Smooth muscle cell of the brain vasculature (primary cell): ENCODE data around the gene ATP9B.
"Not testable (repeated sequence)": the region's sequence is repeated elsewhere in the genome, so short reads cannot be mapped to it uniquely, and the experiment has no call there.

Source experiments
- DNase-seq: peaks from one replicate; pipeline ENCODE4 v3.0.0-alpha.2; 2012; ENCODE audit warnings: low read depth, low spot score

ATP9B gene

DNA sequence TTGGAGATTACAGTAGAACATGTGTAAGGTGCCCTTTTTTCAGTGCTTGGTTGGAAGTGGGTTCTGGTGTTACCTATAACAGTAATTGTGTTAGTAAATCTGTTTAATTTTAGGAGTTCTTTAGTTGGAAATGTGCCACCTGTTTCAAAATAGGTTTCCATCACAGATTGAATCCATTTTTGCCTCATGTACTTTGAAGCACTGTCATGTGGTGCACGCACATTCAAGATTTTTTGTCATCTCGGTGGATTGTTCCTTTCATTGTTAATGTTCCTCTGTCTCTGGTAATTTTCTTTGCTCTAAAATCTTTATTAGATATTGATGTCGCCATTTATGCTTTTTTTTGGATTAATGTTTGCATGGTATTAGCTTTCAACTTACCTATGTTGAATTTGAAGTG is 1.3 kb downstream of the ATP9B start:
- no peak for DNase-seq

DNA sequence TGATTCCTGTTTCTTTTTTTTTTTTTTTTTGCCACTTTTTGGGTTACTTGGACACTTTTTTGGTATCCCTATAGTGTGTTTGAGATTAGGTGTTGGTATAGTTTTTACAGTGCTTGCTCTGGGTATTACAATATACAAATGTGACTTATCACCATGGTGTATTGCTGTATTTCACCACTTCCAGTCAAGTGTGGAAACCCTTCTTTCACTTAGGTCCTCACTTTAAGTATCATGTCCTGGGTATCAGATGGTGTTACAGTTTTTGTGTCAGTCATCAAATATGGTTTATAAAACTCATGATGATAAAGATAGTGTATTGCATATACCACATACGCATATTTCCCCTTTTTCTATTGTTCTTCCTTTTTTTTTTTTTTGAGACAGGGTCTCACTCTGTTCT is 1.8 kb downstream of the ATP9B start:
- DNase-seq: no peak

DNA sequence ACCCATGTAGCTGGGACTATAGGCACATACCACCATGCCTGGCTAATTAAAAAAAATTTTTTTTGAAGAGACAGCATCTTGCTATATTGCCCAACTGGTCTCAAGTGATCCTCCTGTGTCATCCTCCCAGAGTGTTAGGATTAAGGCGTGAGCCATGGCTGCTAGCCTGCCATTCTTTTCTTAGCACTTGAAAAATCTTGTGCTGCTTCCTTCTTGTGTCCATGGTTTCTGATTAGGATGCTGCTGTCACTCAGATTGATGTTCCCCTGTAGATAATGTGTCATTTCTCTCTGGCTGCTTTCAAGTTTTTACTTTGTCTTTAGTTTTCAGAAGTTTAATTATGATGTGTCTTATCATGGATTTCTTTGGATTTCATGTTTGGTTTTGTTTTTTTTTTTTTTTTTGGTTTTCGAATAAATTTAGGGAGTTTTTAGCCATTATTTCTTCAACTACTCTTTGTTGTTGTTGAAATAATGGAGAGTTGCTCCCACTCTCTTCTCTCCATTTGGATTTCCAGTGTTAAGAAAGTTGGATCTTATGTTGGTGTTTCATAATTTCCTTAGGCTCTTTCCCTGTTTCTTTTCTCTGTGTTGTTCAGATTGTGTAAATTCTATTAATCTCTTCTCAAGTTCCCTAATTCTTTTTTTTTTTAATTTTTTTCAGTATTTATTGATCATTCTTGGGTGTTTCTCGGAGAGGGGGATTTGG is 2.5 kb downstream of the ATP9B start:
- DNase-seq: no peak

DNA sequence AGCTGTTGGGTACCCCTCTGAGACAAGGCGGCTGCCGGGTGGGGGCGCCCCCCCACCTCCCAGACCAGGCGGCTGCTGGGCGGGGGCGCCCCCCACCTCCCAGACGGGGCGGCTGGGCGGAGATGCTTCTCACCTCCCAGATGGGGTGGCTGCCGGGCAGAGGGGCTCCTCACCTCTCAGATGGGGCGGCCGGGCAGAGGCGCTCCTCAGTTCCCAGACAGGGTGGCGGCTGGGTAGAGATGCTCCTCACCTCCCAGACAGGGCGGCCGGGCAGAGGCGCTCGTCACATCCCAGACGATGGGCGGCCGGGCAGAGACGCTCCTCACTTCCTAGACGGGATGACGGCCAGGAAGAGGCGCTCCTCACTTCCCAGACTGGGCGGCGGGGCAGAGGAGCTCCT is 3.5 kb downstream of the ATP9B start:
- DNase-seq: not testable (repeated sequence)

DNA sequence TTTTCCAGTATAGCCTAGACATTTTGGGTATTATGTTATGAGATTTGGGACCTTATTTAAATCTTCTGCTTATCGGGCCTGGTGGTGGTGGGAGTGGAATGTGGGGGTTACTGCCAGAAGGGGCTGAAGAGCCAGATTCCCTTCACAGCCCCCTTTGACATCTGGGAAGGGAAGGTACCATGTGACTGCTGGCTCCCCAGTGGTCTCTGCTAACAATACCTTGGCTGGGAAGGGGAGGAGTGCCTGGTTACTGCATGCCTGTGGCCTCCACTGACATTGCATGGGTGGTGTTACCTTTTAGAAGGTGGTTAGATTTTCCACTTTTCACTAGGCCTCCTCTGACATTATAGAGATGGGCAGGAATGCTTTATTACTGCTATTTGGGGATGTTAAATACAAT is 8.0 kb downstream of the ATP9B start:
- no peak for DNase-seq

DNA sequence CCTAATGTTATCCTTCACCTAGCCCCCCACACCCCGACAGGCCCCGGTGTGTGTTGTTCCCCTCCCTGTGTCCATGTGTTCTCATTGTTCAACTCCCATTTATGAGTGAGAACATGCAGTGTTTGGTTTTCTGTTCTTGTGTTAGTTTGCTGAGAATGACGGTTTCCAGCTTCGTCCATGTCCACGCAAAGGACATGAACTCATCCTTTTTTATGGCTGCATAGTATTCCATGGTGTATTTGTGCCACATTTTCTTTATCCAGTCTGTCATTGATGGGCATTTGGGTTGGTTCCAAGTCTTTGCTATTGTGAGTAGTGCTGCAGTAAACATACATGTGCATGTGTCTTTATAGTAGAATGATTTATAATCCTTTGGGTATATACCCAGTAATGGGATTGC is 9.6 kb downstream of the ATP9B start:
- not testable (repeated sequence) for DNase-seq

DNA sequence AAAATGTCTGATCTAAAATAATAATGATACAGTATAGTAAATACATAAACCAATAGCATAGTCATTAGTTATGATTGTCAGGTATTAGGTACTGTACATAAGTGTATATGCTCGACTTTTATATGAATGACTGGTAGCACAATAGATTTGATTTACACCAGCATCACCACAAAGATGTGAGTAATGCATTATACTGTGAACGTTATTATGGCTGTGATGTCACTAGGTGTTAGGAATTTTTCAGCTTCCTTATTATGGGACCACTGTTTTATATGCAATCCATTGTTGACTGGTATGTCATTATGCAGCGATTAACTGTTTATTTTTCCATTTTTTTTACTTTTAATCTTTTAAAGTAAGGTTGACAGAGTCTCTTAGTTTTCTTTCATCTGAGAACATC is 23.7 kb downstream of the ATP9B start:
- no peak for DNase-seq

DNA sequence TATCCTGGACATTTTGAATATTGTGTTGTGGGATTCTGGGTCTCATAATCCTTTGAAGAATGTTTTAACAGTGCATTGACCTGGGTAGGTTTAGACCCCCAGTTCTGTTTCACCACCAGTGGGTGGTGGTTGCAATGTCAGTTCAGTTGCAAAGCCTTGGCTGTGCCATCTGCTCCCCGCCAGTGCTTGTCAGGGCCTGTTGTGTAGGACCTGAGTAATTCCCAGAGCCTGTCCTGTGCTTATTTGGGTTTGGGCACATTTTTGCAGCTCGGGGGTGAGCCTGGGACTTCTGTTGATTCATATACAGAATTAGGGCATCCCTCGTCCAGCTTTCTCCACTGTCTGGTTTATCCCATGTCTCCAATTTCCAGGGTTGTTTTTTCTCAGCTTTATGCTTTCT is 24.8 kb downstream of the ATP9B start:
- DNase-seq: no peak

DNA sequence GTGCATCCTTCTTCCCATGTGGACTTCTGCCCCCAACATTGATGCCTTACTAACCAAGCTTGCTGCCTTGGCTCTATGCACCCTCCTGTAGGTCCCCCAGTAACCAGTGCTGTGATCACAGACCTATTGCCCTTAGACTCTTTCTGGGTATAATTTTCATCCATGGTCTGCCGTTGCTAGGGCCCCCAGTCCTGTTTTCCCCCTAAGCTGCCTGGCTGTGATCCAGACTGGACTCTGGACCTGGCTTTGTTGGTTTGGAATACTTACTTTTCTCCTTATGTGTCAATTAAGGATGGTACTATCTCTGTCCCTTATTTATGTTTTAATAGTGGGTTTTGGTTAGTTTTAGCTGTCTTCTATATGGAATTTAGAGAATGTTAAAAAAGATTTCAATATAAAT is 26.0 kb downstream of the ATP9B start:
- no peak for DNase-seq

DNA sequence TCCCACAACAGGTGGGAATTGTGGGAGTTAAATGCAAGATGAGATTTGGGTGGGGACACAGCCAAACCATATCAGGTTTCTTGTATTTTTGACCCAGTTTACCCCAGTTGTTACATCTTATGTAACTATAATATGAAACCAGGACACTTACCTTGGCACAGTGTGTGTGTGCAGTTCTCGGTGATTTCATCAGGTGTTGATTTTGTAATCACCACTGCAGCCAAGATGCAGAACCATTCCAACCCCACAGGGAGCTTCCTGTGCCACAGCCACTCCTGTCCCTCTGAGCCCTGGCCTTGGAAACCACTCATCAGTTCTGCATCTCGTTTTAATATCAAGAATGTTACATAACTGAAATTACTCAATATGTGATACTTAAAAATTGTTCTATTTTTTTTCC is 31.8 kb downstream of the ATP9B start:
- no peak for DNase-seq

DNA sequence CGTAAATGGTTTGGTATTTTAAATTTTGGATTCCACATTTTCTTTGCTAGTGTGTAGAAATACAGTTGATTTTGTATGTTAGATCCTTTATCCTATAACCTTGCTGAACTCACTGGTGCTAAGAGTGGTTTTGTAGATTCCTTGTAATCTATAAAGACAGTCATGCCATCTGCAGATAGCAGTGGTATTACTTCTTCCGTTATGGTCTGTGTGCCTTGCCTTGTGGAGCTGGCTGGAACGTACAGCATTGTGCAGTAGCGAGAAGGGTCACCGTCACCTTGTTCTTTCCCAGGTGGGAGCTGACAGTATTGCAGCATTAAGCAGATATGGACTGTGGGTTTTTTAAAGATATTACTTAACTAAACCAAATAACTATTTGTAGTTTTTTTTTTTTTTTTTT is 33.7 kb downstream of the ATP9B start:
- no peak for DNase-seq

DNA sequence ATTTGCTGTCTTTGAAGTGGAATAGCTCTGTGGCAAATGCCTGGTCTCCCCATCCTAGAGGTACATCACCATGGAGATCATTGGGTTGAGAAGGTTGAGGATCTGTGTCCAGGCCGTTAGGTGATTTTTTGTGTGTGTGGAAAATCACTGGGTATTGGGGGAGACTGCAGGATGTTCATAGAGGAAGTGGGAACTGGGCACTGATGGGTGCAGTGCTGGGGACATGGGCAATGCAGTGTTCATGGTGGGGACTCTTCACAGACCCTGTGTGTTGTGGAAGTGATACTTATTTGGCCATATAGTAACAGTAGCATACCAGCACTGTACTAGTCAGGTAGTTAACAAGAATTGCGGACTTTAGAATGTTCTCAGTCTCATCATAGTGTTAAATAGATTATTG is 34.9 kb downstream of the ATP9B start:
- no peak for DNase-seq

DNA sequence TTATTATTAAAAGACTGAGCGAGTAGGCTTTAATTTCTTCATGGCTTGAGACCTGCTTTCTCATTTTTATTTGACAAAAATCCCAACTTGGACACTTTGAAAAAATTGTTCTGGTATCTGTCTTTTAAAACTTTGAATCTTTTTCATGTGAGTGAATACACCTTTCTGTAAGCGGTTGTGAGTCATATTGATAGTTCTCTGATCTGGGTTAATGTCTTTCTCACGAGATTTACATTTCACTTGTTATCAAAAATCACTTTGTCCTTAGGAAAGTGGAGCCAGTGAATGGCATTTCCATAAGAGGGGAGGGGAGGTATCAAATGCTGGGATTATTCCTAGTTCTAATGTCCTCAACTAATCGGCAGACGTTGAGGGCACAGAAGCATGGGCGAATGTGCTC is 36.3 kb downstream of the ATP9B start:
- no peak for DNase-seq

DNA sequence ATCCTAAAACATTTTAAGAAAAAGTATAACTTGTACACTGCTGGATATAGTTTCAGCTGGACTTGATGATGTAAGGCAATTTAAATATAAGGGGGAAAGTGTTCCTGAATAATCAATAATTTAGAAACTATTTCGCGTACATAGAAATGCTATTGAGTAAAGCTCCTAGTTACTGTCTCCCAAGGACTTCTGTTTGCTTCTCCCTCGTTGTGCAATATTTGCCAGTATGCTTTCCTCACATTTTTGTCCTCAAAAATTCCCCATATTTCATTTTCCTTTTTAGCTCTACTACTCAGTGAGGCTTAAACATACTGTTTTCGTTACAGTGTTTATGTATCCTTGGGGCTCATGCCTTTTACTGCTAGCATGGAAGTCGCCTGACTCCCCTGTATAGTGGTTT is 36.9 kb downstream of the ATP9B start:
- no peak for DNase-seq

DNA sequence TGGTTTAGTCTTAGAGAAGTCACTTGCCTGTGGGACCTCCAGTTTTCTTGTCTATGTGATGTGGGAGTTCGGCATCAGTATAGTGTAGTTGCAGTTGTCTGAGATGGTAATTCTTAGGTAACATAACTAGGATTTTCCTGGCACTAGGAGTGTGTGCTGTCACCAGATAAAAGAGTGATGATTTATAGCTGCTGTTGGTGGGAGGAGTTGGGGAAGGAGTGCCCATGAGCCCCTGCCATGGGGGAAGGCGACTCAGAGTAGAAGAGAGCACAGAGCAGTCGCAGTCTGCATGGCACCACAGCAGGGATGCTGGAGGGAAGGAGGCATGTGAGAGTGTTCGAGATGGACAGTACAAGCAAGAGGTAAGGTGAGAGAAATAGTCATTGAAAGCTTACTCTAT is 38.7 kb downstream of the ATP9B start:
- DNase-seq: no peak

DNA sequence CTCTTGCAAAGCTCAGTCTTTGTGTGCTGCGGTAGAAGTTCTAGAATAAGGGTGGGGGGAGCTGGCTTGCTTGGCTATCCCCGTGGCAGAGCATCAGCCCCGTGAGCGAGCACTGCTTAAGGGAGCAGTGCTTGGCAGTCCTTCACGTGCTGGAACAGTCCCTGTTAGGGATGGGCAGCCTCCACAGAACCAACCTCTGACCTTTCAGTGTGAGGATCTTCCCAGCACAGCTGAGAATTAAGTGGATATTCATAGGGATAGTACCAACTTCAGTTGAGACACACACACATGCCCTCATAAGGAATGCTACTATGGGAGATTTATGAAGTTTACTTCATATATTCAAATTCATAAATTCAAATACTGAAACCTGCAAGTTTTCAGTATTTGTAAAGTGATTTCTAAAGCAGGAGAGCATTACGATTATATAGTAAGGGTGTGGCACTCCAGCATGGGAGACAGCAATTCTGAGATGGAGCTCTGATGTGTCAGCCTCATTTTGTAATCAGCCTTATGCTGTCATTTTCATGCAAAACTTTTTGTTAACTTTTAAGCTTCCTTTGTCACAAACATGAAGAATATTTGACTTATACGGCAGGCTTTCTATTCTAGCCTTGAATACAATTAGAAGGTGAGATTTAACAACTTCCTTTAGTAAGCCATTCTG is 39.5 kb downstream of the ATP9B start:
- DNase-seq: no peak

DNA sequence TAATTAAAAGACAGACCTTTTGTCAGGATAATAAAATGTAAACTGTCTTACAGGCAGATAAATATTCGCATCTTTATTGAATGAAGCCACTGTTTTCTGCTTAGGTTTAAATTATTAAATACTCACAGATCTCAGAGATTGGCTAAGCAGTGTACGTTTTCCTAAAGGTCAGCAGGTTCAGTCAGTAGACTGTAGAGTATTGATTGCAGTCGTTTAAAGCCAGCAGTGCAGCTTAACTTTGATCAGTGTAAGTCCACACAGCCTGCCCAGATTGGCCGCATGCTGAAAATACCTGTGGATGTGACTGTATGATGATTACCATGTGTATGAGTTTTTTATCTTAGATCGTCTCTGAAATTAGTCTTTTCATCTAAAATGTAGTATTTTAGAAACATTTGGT is 42.3 kb downstream of the ATP9B start:
- DNase-seq: no peak

DNA sequence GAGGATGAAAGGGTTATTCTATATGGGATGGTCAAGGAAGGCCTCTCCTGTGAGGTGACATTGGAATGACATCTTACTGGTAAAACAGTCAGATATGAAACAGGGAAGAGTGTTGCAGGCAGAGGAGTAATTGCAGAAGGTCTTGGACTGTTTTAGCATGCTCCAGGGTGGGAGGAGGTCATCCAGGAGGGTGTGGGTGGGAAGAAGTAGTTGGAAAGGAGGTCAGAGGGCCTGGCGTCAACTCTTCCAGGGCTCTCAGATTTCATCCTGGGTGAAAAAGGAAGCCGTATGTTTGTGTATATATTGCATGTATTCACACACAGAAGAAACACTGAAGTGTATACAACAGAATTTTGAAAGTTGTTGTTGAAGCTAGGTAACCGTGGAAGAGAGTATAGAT is 48.2 kb downstream of the ATP9B start:
- DNase-seq: no peak

DNA sequence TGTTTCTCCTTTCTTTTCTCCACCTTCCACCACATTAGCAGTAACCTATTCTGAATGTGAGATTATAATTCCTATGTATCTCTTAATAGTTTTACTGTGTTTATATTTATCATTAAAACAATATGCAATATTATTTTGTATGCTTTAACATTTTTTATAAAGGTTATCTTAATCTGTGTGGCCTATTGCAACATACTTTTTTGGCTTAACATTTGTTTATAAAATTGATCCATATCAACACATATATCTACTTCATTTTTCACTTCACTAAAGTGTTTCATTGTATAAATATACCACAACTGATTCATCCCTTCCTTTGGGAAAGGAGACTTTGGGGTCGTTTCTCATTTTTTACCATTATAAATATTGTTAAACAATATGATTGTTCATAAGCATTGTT is 48.6 kb downstream of the ATP9B start:
- DNase-seq: no peak

DNA sequence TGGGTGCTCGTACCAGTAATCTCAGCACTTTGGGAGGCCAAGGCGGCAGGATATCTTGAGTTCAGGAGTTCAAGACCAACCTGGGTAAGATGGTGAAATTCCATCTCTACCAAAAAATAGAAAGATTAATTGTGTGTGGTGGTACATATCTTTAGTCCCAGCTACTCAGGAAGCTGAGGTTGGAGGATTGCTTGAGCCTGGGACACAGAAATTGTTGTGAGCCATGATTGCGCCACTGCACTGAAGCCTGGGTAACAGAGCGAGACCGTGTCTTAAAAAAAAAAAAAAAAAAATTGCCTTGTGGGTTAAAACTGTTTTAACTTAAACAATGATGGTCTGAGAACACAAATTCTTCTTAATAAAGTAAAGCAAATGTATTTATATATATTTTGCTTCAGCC is 49.6 kb downstream of the ATP9B start:
- no peak for DNase-seq

DNA sequence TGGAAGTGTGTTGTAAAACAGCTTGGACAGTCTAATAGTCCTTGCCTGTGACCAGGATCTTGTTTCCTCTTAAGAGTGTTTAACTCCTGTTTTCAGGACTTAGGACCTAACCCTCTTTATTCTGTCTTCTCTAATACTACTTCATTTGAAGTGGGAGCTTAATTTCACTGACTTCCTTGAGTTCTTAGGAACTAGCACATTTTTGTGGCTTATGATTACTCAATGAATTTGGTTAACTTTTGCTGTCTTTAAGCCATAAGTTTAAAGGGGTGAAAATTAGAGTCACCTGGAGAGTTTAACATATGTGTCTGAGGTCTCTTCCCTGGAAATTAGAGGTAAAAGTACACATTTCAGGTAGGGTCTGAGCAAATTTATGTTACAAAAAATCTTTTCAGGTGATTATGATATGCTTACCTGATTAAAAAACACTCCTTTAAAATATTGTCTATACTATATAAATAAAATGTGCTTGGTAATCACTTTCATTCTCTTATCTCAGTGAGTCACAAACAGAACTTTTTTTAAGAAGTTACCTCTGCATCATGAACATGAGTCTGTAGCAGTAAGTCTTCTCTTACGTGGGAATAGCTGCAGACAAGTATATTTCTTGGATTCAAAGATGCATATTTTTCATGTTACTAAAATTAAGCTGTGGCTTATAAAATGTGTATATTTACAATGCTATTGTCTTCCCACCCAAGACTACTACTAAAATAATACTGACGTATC is 52.7 kb downstream of the ATP9B start:
- DNase-seq: no peak

DNA sequence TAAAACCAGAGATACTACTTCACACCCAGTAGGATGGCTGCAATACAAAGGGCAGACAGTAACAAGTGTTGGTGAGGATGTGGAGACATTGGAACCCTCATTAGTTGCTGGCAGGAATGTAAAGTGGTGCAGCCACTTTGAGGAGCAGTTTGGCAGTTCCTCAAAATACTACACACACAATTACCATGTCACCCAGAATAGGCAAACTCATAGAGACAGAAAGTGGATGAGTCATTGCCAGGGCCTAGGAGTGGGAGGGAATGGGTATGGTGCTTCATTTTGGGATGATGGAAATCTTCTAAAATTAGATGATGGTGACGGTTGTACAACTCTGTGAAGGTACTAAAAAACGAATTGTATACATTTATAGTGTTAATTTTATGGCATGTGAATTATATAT is 54.8 kb downstream of the ATP9B start:
- no peak for DNase-seq

DNA sequence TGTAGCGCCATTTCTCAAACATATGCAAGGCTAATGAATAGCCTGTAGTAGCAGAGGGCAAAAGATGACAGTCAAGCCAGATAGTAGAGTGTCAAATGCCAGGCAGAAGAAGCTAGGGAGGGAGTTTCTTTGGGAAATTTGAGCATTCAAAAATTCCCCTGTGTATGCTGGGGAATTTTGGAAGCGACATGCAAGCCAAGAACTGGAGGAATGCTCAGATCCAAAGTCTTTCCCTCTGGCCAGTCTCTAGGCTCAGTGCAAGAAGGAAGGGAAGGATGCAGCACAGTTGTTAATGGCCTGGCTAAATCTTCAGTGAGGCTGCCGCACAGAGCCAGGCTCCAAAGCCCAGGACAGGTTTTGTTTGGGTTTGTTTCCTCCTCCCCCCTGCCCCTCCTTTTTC is 59.9 kb downstream of the ATP9B start:
- no peak for DNase-seq
